ENCODE data around the gene CACNA2D3.

- no peak for TF ChIP-seq POLR2A (IDR thresholded peaks at IDR 0.05; ENCODE audit: low read length)
- TF ChIP-seq GATA1 (IDR thresholded peaks at IDR 0.05; ENCODE audit: low read depth, low read length): no peak
Observed at GRCh38 chr3:54928046-54928770, 805.9 kb downstream of the CACNA2D3 start, which contains the start of gene LRTM1.
